ENCODE results near the gene ITGB5.

The ITGB5 gene, protein sequence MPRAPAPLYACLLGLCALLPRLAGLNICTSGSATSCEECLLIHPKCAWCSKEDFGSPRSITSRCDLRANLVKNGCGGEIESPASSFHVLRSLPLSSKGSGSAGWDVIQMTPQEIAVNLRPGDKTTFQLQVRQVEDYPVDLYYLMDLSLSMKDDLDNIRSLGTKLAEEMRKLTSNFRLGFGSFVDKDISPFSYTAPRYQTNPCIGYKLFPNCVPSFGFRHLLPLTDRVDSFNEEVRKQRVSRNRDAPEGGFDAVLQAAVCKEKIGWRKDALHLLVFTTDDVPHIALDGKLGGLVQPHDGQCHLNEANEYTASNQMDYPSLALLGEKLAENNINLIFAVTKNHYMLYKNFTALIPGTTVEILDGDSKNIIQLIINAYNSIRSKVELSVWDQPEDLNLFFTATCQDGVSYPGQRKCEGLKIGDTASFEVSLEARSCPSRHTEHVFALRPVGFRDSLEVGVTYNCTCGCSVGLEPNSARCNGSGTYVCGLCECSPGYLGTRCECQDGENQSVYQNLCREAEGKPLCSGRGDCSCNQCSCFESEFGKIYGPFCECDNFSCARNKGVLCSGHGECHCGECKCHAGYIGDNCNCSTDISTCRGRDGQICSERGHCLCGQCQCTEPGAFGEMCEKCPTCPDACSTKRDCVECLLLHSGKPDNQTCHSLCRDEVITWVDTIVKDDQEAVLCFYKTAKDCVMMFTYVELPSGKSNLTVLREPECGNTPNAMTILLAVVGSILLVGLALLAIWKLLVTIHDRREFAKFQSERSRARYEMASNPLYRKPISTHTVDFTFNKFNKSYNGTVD

DNA sequence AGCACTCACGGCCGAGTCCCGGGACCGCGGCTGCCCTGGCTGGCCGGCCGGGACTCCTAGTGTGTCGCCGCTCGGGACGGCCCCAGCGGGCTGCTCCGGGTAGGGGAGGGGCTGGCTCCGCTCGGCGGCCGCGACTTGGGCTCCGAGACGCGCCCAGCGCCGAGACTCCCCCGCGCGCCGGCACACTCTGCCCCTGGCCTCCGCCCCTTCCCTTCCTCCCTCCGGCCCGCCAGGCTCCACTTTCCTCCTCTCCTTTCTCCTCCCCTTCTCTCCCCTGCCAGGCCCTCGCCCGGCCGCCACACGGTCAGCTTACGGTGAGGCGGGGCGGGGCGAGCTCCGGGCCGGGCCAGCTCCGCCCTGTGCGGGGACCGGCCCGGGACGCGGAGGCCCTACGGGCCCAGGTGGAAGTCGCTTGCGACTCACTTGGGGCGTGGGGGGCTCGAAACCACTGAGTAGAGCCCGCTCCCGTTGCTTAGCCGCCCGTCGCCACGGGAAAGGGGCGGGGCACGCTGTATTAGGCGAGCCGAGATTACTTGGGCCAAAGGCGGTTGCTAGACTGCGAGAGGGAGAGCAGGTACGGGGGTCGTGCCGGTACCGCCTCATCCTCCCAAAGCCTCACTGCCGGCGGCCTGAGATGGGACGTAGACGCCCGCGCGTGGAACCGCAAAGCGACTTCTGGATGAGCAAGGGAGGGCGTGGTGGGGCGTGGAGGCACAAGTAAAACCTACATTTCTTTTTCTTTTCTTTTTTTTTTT, at the start of gene ITGB5:
Gene ITGB5 (minus strand): TSS at position 189 of the 755 bp plus-strand sequence. CDS start 365 bp downstream, outside the sequence.
- no peak for TF ChIP-seq CREB1 (IDR thresholded peaks at IDR 0.05; ENCODE audit: low read depth)
- TF ChIP-seq FOXM1 (IDR thresholded peaks at IDR 0.05; ENCODE audit: borderline replicate concordance, low read depth): no peak
- TF ChIP-seq TAF1 (IDR thresholded peaks at IDR 0.05; ENCODE audit: low read depth): peak; percentile 48; the same call in 1 of the 2 replicates
- no peak; the same call in 1 of the 2 replicates for TF ChIP-seq EP300 (IDR thresholded peaks at IDR 0.05; ENCODE audit: borderline replicate concordance)
- peak; percentile 80; the same call in 1 of the 2 replicates for TF ChIP-seq ZBTB7A (IDR thresholded peaks at IDR 0.05; ENCODE audit: low read depth)
- TF ChIP-seq, protein P1, sequence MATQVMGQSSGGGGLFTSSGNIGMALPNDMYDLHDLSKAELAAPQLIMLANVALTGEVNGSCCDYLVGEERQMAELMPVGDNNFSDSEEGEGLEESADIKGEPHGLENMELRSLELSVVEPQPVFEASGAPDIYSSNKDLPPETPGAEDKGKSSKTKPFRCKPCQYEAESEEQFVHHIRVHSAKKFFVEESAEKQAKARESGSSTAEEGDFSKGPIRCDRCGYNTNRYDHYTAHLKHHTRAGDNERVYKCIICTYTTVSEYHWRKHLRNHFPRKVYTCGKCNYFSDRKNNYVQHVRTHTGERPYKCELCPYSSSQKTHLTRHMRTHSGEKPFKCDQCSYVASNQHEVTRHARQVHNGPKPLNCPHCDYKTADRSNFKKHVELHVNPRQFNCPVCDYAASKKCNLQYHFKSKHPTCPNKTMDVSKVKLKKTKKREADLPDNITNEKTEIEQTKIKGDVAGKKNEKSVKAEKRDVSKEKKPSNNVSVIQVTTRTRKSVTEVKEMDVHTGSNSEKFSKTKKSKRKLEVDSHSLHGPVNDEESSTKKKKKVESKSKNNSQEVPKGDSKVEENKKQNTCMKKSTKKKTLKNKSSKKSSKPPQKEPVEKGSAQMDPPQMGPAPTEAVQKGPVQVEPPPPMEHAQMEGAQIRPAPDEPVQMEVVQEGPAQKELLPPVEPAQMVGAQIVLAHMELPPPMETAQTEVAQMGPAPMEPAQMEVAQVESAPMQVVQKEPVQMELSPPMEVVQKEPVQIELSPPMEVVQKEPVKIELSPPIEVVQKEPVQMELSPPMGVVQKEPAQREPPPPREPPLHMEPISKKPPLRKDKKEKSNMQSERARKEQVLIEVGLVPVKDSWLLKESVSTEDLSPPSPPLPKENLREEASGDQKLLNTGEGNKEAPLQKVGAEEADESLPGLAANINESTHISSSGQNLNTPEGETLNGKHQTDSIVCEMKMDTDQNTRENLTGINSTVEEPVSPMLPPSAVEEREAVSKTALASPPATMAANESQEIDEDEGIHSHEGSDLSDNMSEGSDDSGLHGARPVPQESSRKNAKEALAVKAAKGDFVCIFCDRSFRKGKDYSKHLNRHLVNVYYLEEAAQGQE (IDR thresholded peaks at IDR 0.05; ENCODE audit: low read depth): no peak
- TF ChIP-seq, protein P2, sequence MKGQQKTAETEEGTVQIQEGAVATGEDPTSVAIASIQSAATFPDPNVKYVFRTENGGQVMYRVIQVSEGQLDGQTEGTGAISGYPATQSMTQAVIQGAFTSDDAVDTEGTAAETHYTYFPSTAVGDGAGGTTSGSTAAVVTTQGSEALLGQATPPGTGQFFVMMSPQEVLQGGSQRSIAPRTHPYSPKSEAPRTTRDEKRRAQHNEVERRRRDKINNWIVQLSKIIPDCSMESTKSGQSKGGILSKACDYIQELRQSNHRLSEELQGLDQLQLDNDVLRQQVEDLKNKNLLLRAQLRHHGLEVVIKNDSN (IDR thresholded peaks at IDR 0.05): no peak
- 0 out of 2 replicates have a peak, but pooled peaks have one; percentile 26 for TF ChIP-seq EGR1 (IDR thresholded peaks at IDR 0.05)
- TF ChIP-seq RAD21 (IDR thresholded peaks at IDR 0.05; ENCODE audit: low read depth): no peak
- TF ChIP-seq TEAD4 (IDR thresholded peaks at IDR 0.05): no peak
- TF ChIP-seq, protein P3, sequence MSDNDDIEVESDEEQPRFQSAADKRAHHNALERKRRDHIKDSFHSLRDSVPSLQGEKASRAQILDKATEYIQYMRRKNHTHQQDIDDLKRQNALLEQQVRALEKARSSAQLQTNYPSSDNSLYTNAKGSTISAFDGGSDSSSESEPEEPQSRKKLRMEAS (IDR thresholded peaks at IDR 0.05): 0 out of 2 replicates have a peak, but pooled peaks have one; percentile 31
- TF ChIP-seq CEBPB (IDR thresholded peaks at IDR 0.05): no peak
- TF ChIP-seq YY1 (IDR thresholded peaks at IDR 0.05; ENCODE audit: low read depth): no peak; the same call in 1 of the 2 replicates
- TF ChIP-seq NFIC (IDR thresholded peaks at IDR 0.05): no peak
- no peak for TF ChIP-seq TCF12 (IDR thresholded peaks at IDR 0.05; ENCODE audit: low read depth)

DNA sequence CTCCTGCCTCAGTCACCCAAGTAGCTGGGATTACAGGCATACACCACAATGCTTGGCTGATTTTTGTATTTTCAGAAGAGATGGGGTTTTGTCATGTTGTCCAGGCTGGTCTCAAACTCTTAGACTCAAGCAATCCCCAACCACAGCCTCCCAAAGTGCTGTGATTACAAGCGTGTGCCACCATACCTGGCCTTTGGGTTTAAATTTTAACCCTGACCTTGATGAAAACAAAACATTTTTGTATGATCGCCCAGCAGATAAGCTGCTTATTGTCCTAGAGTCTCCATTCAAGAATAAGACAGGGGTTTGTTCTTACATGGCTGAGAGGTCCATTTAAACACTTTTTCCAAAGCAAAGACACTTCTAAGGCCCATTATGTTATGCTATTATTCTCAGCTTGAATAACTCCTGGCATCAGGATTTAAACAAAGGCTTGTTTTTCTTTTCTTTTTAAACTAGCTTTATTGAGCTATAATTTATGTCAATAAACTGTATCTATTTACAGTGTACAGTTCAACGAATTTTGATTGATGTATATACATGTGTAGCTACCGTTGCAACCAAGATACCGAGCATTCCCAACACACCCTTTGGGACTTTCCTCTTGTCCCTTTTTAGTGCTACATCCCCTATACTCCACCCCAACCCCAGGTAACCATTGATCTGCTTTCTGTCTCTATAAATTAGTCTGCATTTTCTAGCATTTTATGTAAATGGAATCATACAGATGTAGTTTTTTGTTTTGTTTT, 48.8 kb upstream of the ITGB5 start:
- TF ChIP-seq NFIC (IDR thresholded peaks at IDR 0.05): no peak
- no peak for TF ChIP-seq RAD21 (IDR thresholded peaks at IDR 0.05; ENCODE audit: low read depth)
- no peak for TF ChIP-seq YY1 (IDR thresholded peaks at IDR 0.05; ENCODE audit: low read depth)
- TF ChIP-seq FOXM1 (IDR thresholded peaks at IDR 0.05; ENCODE audit: borderline replicate concordance, low read depth): no peak
- TF ChIP-seq CREB1 (IDR thresholded peaks at IDR 0.05; ENCODE audit: low read depth): no peak
- TF ChIP-seq, protein P3 (IDR thresholded peaks at IDR 0.05): no peak
- TF ChIP-seq EGR1 (IDR thresholded peaks at IDR 0.05): no peak
- no peak for TF ChIP-seq TEAD4 (IDR thresholded peaks at IDR 0.05)
- TF ChIP-seq EP300 (IDR thresholded peaks at IDR 0.05; ENCODE audit: borderline replicate concordance): no peak
- no peak for TF ChIP-seq CEBPB (IDR thresholded peaks at IDR 0.05)
- TF ChIP-seq ZBTB7A (IDR thresholded peaks at IDR 0.05; ENCODE audit: low read depth): no peak

DNA sequence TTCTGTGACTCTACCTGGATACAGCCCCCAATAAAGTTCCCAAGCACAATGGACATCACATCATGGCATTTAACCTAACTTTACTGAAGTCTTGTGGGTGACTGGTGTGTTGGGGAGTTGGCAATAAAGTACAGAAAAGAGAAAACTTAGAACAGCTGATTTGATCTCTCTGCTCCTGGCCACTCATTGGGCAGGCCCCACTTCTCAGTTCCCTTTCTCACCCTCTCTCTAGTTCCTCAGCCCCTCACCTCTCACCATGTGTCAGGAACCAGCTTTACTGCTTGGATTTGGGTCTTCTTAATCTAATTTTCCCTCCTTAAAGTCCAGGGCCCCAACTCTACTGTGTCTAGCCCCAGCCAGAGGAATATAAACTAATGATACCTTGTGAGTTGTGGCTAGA, 48.1 kb upstream of the ITGB5 start:
- TF ChIP-seq NFIC (IDR thresholded peaks at IDR 0.05) (no peak), RAD21 (IDR thresholded peaks at IDR 0.05; ENCODE audit: low read depth) (no peak), EP300 (IDR thresholded peaks at IDR 0.05; ENCODE audit: borderline replicate concordance) (no peak), TCF12 (IDR thresholded peaks at IDR 0.05; ENCODE audit: low read depth) (no peak), TEAD4 (IDR thresholded peaks at IDR 0.05) (no peak), CEBPB (IDR thresholded peaks at IDR 0.05) (no peak), FOXM1 (IDR thresholded peaks at IDR 0.05; ENCODE audit: borderline replicate concordance, low read depth) (no peak), TAF1 (IDR thresholded peaks at IDR 0.05; ENCODE audit: low read depth) (no peak), CREB1 (IDR thresholded peaks at IDR 0.05; ENCODE audit: low read depth) (no peak), YY1 (IDR thresholded peaks at IDR 0.05; ENCODE audit: low read depth) (no peak)
- TF ChIP-seq, protein P3 (IDR thresholded peaks at IDR 0.05): no peak
- TF ChIP-seq, protein P1 (IDR thresholded peaks at IDR 0.05; ENCODE audit: low read depth): no peak
- TF ChIP-seq, protein P2 (IDR thresholded peaks at IDR 0.05): no peak

Measured in Ishikawa (cell line).